HepG2 (cell line): ENCODE data around the gene FHDC1. TPM values are rescaled to one million over a fixed set of nuclear protein-coding genes. Genes with fewer than 3 reads are reported as not detected.

Experiments
- ATAC-seq: fragments of 200-7000 bp; cut with Tn5 transposase; 3 replicates; pipeline ENCODE4 v1.9.1; 2020; ENCODE audit warnings: mild to moderate bottlenecking, moderate library complexity
- BruUV-seq: library from RNA; stranded (reverse); fragments of 400-500 nt; replicated peaks from 2 replicates; lab custom pipeline; 2021; lab: Mats Ljungman, UMichigan
- CTCF ChIA-PET: fragments of 300-600 bp; formaldehyde crosslinking; extraction: SDS; loops from one replicate; lab custom pipeline; 2021; ENCODE audit warnings: low total read pairs, inconsistent platforms, low intra/inter-chr PET ratio; lab: Yijun Ruan, JAX
- POLR2A ChIA-PET: fragments of 350-600 bp; sonication (Branson Sonifier 250); formaldehyde crosslinking; loops from one replicate; lab custom pipeline; 2020; ENCODE audit warnings: antibody characterized with exemption, inconsistent platforms; lab: Yijun Ruan, JAX
- DNase-seq: peaks from one replicate; pipeline ENCODE4 v3.0.0-alpha.2; 2015; ENCODE audit warnings: low spot score
- FAIRE-seq: peaks from 3 replicates; lab custom pipeline; 2011; peaks lifted over from hg19 to GRCh38; lab: Jason Lieb, UNC
- H2AFZ ChIP-seq: one replicate; pipeline ENCODE4 v1.6.1; 2011; ENCODE audit warnings: low read length, inconsistent platforms
- H3K27ac ChIP-seq: fragments of 300-600 bp; 3 replicates; pipeline ENCODE4 v1.8.0; 2011; ENCODE audit warnings: mixed run types, mild to moderate bottlenecking, mixed read lengths, low read length, inconsistent platforms; ENCODE audit not compliant: insufficient read depth; ENCODE audit errors: extremely low read length
- H3K27me3 ChIP-seq, 2 experiments: fragments of 200-600 bp in 1 of 2; 2 replicates in 1 of 2; 3 replicates in 1 of 2; pipeline versions ENCODE4 v1.6.0 to v1.8.0; 2011; ENCODE audit warnings: low read length in 2 of 2, mild to moderate bottlenecking in 2 of 2, moderate library complexity in 2 of 2, inconsistent platforms in 1 of 2; ENCODE audit not compliant: insufficient read depth in 2 of 2, control insufficient read depth in 1 of 2
- H3K36me3 ChIP-seq, 2 experiments: fragments of 200-600 bp in 1 of 2; replicated peaks in 1 of 2; 2 replicates in 1 of 2; 3 replicates in 1 of 2; pipeline versions ENCODE4 v1.5.1 to v1.8.0; 2011; ENCODE audit warnings: low read length in 2 of 2, inconsistent platforms in 1 of 2; ENCODE audit not compliant: insufficient read depth in 2 of 2, control insufficient read depth in 1 of 2
- H3K4me1 ChIP-seq: 2 replicates; pipeline ENCODE4 v1.5.1; 2012; ENCODE audit warnings: low read length, inconsistent platforms; ENCODE audit not compliant: insufficient read depth
- H3K4me2 ChIP-seq: 2 replicates; pipeline ENCODE4 v1.6.0; 2011; ENCODE audit warnings: low read depth, low read length, inconsistent platforms
- H3K4me3 ChIP-seq, 3 experiments: fragments of 200-600 bp in 1 of 3; sonication (generic), shearing (Covaris generic) in 1 of 3; replicated peaks in 1 of 3; 2 replicates each; pipeline ENCODE4 v1.5.1; 2011 to 2016; ENCODE audit warnings: low read length in 3 of 3, inconsistent platforms in 2 of 3, low read depth in 2 of 3, mild to moderate bottlenecking in 2 of 3, control low read depth in 1 of 3, mixed read lengths in 1 of 3; ENCODE audit not compliant: insufficient read depth in 1 of 3
- H3K79me2 ChIP-seq: one replicate; pipeline ENCODE4 v1.6.1; 2011; ENCODE audit warnings: low read length, inconsistent platforms; ENCODE audit not compliant: insufficient read depth
- H3K9ac ChIP-seq: 2 replicates; pipeline ENCODE4 v1.6.0; 2011; ENCODE audit warnings: mild to moderate bottlenecking, low read depth, low read length, inconsistent platforms; ENCODE audit not compliant: insufficient read depth
- H3K9me3 ChIP-seq: 2 replicates; pipeline ENCODE4 v1.5.1; 2012; ENCODE audit warnings: mild to moderate bottlenecking, low read length
- H4K20me1 ChIP-seq: 2 replicates; pipeline ENCODE4 v1.6.0; 2011; ENCODE audit warnings: inconsistent platforms, mild to moderate bottlenecking, low read length, moderate library complexity; ENCODE audit not compliant: insufficient read depth
- ARID2 ChIP-seq: sonication (generic); formaldehyde crosslinking; IDR thresholded peaks from 2 replicates; pipeline ENCODE4 v1.8.1; 2022; ENCODE audit warnings: mild to moderate bottlenecking, missing genetic modification reagents, borderline replicate concordance
- CBX2 ChIP-seq, 2 experiments: fragments of 200-600 bp in 1 of 2; sonication (generic); formaldehyde crosslinking in 1 of 2; IDR thresholded peaks; 2 replicates each; pipeline versions ENCODE4 v1.7.0 to v1.8.1; 2018 to 2022; ENCODE audit warnings: low read depth in 2 of 2, low read length in 1 of 2, mild to moderate bottlenecking in 1 of 2, missing genetic modification reagents in 1 of 2
- FLYWCH1 ChIP-seq: sonication (generic); formaldehyde crosslinking; IDR thresholded peaks from 2 replicates; pipeline ENCODE4 v1.8.1; 2023; ENCODE audit warnings: mild to moderate bottlenecking, missing genetic modification reagents
- HMGA1 ChIP-seq: sonication (generic); formaldehyde crosslinking; conservative IDR thresholded peaks from 2 replicates; pipeline ENCODE4 v1.4.0; 2020; ENCODE audit warnings: missing genetic modification reagents
- HNF4A ChIP-seq: sonication (generic); formaldehyde crosslinking; IDR thresholded peaks from 2 replicates; pipeline ENCODE4 v1.4.0; 2020; ENCODE audit warnings: missing genetic modification reagents
- HNF4G ChIP-seq, 2 experiments: sonication (generic) in 1 of 2; formaldehyde crosslinking in 1 of 2; IDR thresholded peaks; 2 replicates each; pipeline versions ENCODE4 v1.4.0 to v1.6.1; 2011 to 2020; ENCODE audit warnings: borderline replicate concordance in 2 of 2, low read depth in 2 of 2, mild to moderate bottlenecking in 2 of 2, low read length in 1 of 2, missing genetic modification reagents in 1 of 2, moderate library complexity in 1 of 2
- MEIS2 ChIP-seq: sonication (generic); formaldehyde crosslinking; IDR thresholded peaks from 2 replicates; pipeline ENCODE4 v1.9.0; 2021; ENCODE audit warnings: mild to moderate bottlenecking, missing genetic modification reagents
- MLXIP ChIP-seq: sonication (generic); formaldehyde crosslinking; IDR thresholded peaks from 2 replicates; pipeline ENCODE4 v1.9.0; 2021; ENCODE audit warnings: missing genetic modification reagents, borderline replicate concordance
- NONO ChIP-seq, 2 experiments: fragments of 450-650 bp in 1 of 2; sonication (generic) in 1 of 2; formaldehyde crosslinking in 1 of 2; IDR thresholded peaks in 1 of 2; conservative IDR thresholded peaks in 1 of 2; 2 replicates each; pipeline versions ENCODE4 v1.6.1 to v1.8.0; 2017 to 2022; ENCODE audit warnings: mild to moderate bottlenecking in 1 of 2, missing genetic modification reagents in 1 of 2, moderate library complexity in 1 of 2
- NR2F2 ChIP-seq: IDR thresholded peaks from 2 replicates; pipeline ENCODE4 v1.6.1; 2012; ENCODE audit warnings: low read depth, inconsistent platforms, borderline replicate concordance
- RORA ChIP-seq: sonication (generic); formaldehyde crosslinking; IDR thresholded peaks from 2 replicates; pipeline ENCODE4 v1.5.0; 2020; ENCODE audit warnings: mild to moderate bottlenecking, missing genetic modification reagents, moderate library complexity
- TBL1XR1 ChIP-seq: fragments of 150-350 bp; IDR thresholded peaks from 2 replicates; pipeline ENCODE4 v1.6.1; 2014; ENCODE audit warnings: borderline replicate concordance, low read length; ENCODE audit not compliant: partially characterized antibody
- ZBTB1 ChIP-seq: sonication (generic); formaldehyde crosslinking; IDR thresholded peaks from 2 replicates; pipeline ENCODE4 v1.4.0; 2020; ENCODE audit warnings: missing genetic modification reagents, borderline replicate concordance
- ZBTB37 ChIP-seq: sonication (generic); formaldehyde crosslinking; IDR thresholded peaks from 2 replicates; pipeline ENCODE4 v1.4.0; 2020; ENCODE audit warnings: mild to moderate bottlenecking, missing genetic modification reagents
- ZNF329 ChIP-seq: sonication (generic); formaldehyde crosslinking; IDR thresholded peaks from 2 replicates; pipeline ENCODE4 v1.9.0; 2021; ENCODE audit warnings: low read depth, mild to moderate bottlenecking, missing genetic modification reagents
- ZNF451 ChIP-seq: sonication (generic); formaldehyde crosslinking; IDR thresholded peaks from 2 replicates; pipeline ENCODE4 v1.5.0; 2020; ENCODE audit warnings: mild to moderate bottlenecking, missing genetic modification reagents
- WGBS: methylation state at CpG from one replicate; pipeline ENCODE4 v1.1.6; 2017; ENCODE audit warnings: low lambda C conversion rate; 5-methylcytosine and 5-hydroxymethylcytosine counted together
- in situ Hi-C: cut with HindIII; loops from 2 replicates; pipeline ENCODE4 v1.10.0; 2017; ENCODE audit warnings: low pct_unique_long_range_greater_than_20kb; ENCODE audit not compliant: extremely low pct_ligation_motif_present
- intact Hi-C: fragments of 100-400 bp; cut with micrococcal nuclease; formaldehyde crosslinking; loops from one replicate; pipeline ENCODE4 v1.10.0; 2022; ENCODE audit not compliant: unreplicated experiment
- polyA plus RNA-seq, 8 experiments: library from polyadenylated mRNA; depleted of rRNA in 3 of 8; stranded (reverse) in 7 of 8; unstranded in 1 of 8; fragments of >200 nt; fragmentation: Illumina TruSeq in 4 of 8; extraction: Trizol in 4 of 8; gene quantifications; 2 replicates each; pipeline versions ENCODE4 v1.2.1 to v1.2.3, GENCODE V29; 2011 to 2016; ENCODE audit warnings: low read depth in 4 of 8, missing spikeins in 1 of 8, mixed read lengths in 1 of 8; ENCODE audit not compliant: insufficient read depth in 1 of 8
- total RNA-seq, 5 experiments: library from RNA; depleted of rRNA; stranded (reverse); fragments of >200 nt; fragmentation: Illumina TruSeq; extraction: Trizol; gene quantifications; 2 replicates each; pipeline ENCODE4 v1.2.3, GENCODE V29; 2016; ENCODE audit warnings: low read depth in 1 of 5
- TF ChIP-seq, protein P1 (sequence below): IDR thresholded peaks from 2 replicates; pipeline ENCODE4 v1.6.1; 2016; ENCODE audit warnings: missing compliant biosample characterization, missing genetic modification reagents, borderline replicate concordance

Gene FHDC1
- total and polyA plus RNA-seq, 2 of the 13 experiments (the other 11 are each of a cell fraction or from before 2014, with no cell fraction given): 0.07 to 0.15 TPM

DNA sequence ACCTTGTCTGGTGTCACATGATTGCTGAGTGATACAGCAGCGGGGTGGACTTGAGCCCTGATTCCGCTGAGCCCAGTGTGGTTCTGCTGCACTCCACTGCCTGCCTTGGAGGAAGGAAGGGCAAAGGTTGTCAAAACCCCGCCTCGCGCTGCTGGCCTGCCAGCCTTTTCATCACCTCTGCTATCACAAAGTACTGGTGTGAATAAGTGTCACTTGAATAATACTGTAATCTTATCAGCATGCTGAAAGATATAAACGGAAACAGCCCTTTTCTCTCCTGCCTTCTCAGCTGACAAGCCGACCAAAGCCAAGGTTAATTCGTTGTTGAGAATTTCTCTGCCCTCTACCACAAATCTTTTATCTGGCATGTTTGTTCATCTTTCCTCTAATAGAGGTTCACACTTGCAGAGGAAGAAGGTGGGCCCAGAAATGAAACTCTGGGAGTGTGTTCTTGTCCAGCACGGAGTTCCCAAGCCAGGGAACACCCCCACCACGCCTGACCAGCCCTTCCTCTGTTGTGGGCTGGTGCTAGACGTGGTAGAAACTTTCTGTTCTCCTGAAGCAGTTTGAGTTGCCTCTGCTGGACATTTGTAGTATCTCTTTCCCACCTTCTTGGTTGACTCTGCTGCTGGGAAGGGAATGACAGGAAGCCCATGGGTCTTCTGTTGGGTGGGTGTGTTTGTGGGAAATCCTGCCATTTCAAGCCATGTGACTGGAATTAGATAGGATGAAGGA is 21.5 kb downstream of the FHDC1 start:
- Histone ChIP-seq H3K36me3 (no peaks in the 10 kb centered on the region), H3K4me1 (peaks cover 35% of the 10 kb centered on the region), H2AFZ (no peak overlapping the region), H3K27me3 (no peaks in the 10 kb centered on the region), H3K27ac (no peak overlapping the region), H3K9me3 (no peaks in the 10 kb centered on the region), H3K79me2 (no peaks in the 10 kb centered on the region), H3K4me2 (peak overlapping the region; percentile 59), H3K4me3 (peak overlapping the region in 1 of 3 experiments; percentile 36; a peak in 2 of 6 replicates), H3K9ac (no peak overlapping the region), H4K20me1 (no peaks in the 10 kb centered on the region)
- DNase-seq (no peak), ATAC-seq (peak; percentile 94), FAIRE-seq (peak; percentile 62)
- ChIA-PET CTCF (no interaction called here), POLR2A (no interaction called here)
- intact Hi-C loops: loop anchor here (10.0 kb wide), 2 partner anchors 127 to 183 kb away; partner anchors contain the start of genes ARFIP1 and TIGD4
- 1% methylated on average over 8 of the region's 11 CpGs for WGBS
- in situ Hi-C loops: no loop called here
- no TSS peak for BruUV-seq
- TF ChIP-seq HNF4A (CRISPR knock-in tag) (peak; percentile 47), NR2F2 (no peak), RORA (CRISPR knock-in tag) (no peak), MLXIP (CRISPR knock-in tag) (no peak), ARID2 (CRISPR knock-in tag) (no peak), TBL1XR1 (no peak), MEIS2 (CRISPR knock-in tag) (peak; percentile 53; the same call in 1 of the 2 replicates), ZNF329 (CRISPR knock-in tag) (no peak), HMGA1 (CRISPR knock-in tag) (no peak), NONO (IDR thresholded peaks at IDR 0.05) (no peak), NONO (CRISPR knock-in tag; conservative IDR thresholded peaks at IDR 0.05) (no peak), ZBTB1 (no peak), CBX2 (IDR thresholded peaks at IDR 0.05; ENCODE audit: low read depth, low read length) (no peak), CBX2 (CRISPR knock-in tag; IDR thresholded peaks at IDR 0.05; ENCODE audit: low read depth) (no peak), ZBTB37 (CRISPR knock-in tag) (no peak), HNF4G (IDR thresholded peaks at IDR 0.05; ENCODE audit: borderline replicate concordance, low read depth, low read length) (peak; percentile 64), HNF4G (CRISPR knock-in tag; IDR thresholded peaks at IDR 0.05; ENCODE audit: borderline replicate concordance, low read depth) (0 out of 2 replicates have a peak, but pooled peaks have one; percentile 28), ZNF451 (no peak), FLYWCH1 (CRISPR knock-in tag) (no peak)
- TF ChIP-seq, protein P1, sequence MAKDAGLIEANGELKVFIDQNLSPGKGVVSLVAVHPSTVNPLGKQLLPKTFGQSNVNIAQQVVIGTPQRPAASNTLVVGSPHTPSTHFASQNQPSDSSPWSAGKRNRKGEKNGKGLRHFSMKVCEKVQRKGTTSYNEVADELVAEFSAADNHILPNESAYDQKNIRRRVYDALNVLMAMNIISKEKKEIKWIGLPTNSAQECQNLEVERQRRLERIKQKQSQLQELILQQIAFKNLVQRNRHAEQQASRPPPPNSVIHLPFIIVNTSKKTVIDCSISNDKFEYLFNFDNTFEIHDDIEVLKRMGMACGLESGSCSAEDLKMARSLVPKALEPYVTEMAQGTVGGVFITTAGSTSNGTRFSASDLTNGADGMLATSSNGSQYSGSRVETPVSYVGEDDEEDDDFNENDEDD (CRISPR knock-in tag): no peak
